ENCODE results near the gene INPP5A.

GRCh38 chr10:132614431-132615340 is 77.1 kb downstream of the INPP5A start:
- TF ChIP-seq USF2 (IDR thresholded peaks at IDR 0.05; ENCODE audit: borderline replicate concordance, low read depth, low read length) (no peak), POLR2A (IDR thresholded peaks at IDR 0.05; ENCODE audit: low read depth, low read length) (no peak), ATF3 (IDR thresholded peaks at IDR 0.05; ENCODE audit: borderline replicate concordance, extremely low read depth, low read depth, low read length) (no peak)

All from GM12878 (cell line).